DMS 273 treated with DMSO at 0.1 percent for 48 hours (cell line): ENCODE measurements around the gene PTPN9.
A peak's percentile ranks its signal among the peaks of the same experiment; 100 is the strongest.
"Not testable (repeated sequence)": the region's sequence is repeated elsewhere in the genome, so short reads cannot be mapped to it uniquely, and the experiment has no call there.

Experiments
- DNase-seq: peaks from one replicate; lab custom pipeline; 2025; lab: John Stamatoyannopoulos, UW

Gene PTPN9

GRCh38 chr15:75582943-75583342 is 3.8 kb upstream of the PTPN9 start:
- not testable (repeated sequence) for DNase-seq

- no peak for DNase-seq
Observed at GRCh38 chr15:75578173-75578947, 755 bp downstream of the PTPN9 start.

- no peak for DNase-seq
Observed at GRCh38 chr15:75577401-75578172, 1.5 kb downstream of the PTPN9 start.

- DNase-seq, result no peak
Observed at GRCh38 chr15:75573648-75574384, 5.3 kb downstream of the PTPN9 start.

GRCh38 chr15:75570126-75570845 is 8.8 kb downstream of the PTPN9 start:
- no peak for DNase-seq

- DNase-seq, result no peak
Observed at GRCh38 chr15:75565062-75565970, 13.8 kb downstream of the PTPN9 start.

GRCh38 chr15:75561888-75562287 is 17.2 kb downstream of the PTPN9 start:
- no peak for DNase-seq

- DNase-seq, result not testable (repeated sequence)
Observed at GRCh38 chr15:75559360-75559759, 19.8 kb downstream of the PTPN9 start.

GRCh38 chr15:75558955-75559354 is 20.2 kb downstream of the PTPN9 start:
- DNase-seq, result not testable (repeated sequence)

- peak; percentile 82 for DNase-seq
Observed at GRCh38 chr15:75554717-75555116, 24.4 kb downstream of the PTPN9 start.

GRCh38 chr15:75553659-75554058 is 25.5 kb downstream of the PTPN9 start:
- DNase-seq, result no peak

- no peak for DNase-seq
Observed at GRCh38 chr15:75551091-75551490, 28.0 kb downstream of the PTPN9 start.

GRCh38 chr15:75545064-75545463 is 34.1 kb downstream of the PTPN9 start:
- DNase-seq, result no peak

- DNase-seq, result no peak
Observed at GRCh38 chr15:75544359-75544758, 34.8 kb downstream of the PTPN9 start.

- not testable (repeated sequence) for DNase-seq
Observed at GRCh38 chr15:75542949-75543545, 36.1 kb downstream of the PTPN9 start.

- DNase-seq, result no peak
Observed at GRCh38 chr15:75542386-75542797, 36.7 kb downstream of the PTPN9 start.

- no peak for DNase-seq
Observed at GRCh38 chr15:75538376-75538775, 40.7 kb downstream of the PTPN9 start.

- DNase-seq, result no peak
Observed at GRCh38 chr15:75533945-75534344, 45.2 kb downstream of the PTPN9 start.

- no peak for DNase-seq
Observed at GRCh38 chr15:75532413-75533250, 46.5 kb downstream of the PTPN9 start.
